Type B pancreatic cell (in vitro differentiated cells): Measurements from ENCODE around the gene SULT1C4. TPM values are rescaled to one million over a fixed set of nuclear protein-coding genes. Genes with fewer than 3 reads are reported as not detected.
A peak's percentile ranks its signal among the peaks of the same experiment; 100 is the strongest.

ENCODE experiments used
- DNase-seq: peaks from one replicate; pipeline ENCODE4 v3.0.0; 2021; ENCODE audit warnings: mixed read lengths; ENCODE audit not compliant: unreplicated experiment; ENCODE audit errors: extremely low spot score
- H3K27ac Mint-ChIP-seq: 2 replicates; pipeline ENCODE4 v1.8.0; 2021; ENCODE audit warnings: mild to moderate bottlenecking, mixed read lengths
- H3K27me3 Mint-ChIP-seq: 2 replicates; pipeline ENCODE4 v1.8.0; 2021; ENCODE audit warnings: mixed read lengths
- H3K36me3 Mint-ChIP-seq: 2 replicates; pipeline ENCODE4 v1.8.0; 2021; ENCODE audit warnings: mixed read lengths
- H3K4me1 Mint-ChIP-seq: one replicate; pipeline ENCODE4 v1.8.0; 2021; ENCODE audit warnings: mixed read lengths; ENCODE audit not compliant: unreplicated experiment
- H3K4me3 Mint-ChIP-seq: 2 replicates; pipeline ENCODE4 v1.8.0; 2021; ENCODE audit warnings: mild to moderate bottlenecking, mixed read lengths
- H3K9me3 Mint-ChIP-seq: 2 replicates; pipeline ENCODE4 v1.8.0; 2021; ENCODE audit warnings: mixed read lengths
- CTCF ChIP-seq: fragments of 200-600 bp; sonication (generic); conservative IDR thresholded peaks from 2 replicates; pipeline ENCODE4 v1.5.0; 2021; ENCODE audit warnings: antibody characterized with exemption, mild to moderate bottlenecking
- total RNA-seq: library from RNA; stranded (reverse); gene quantifications from 2 replicates; pipeline ENCODE4 v1.2.1, GENCODE V29; 2021; ENCODE audit warnings: low replicate concordance

Gene SULT1C4
- total RNA-seq, 1 donor from 2014 or later, result 27.5 TPM

- Mint-ChIP-seq H3K4me1 (peaks cover 3% of the 10 kb centered on the region), H3K27me3 (no peaks in the 10 kb centered on the region), H3K27ac (no peak overlapping the region), H3K9me3 (peaks cover 13% of the 10 kb centered on the region), H3K4me3 (no peak overlapping the region), H3K36me3 (peaks cover 27% of the 10 kb centered on the region)
- DNase-seq, result no peak
- TF ChIP-seq CTCF, result no peak
Measured at GRCh38 chr2:108392029-108392428, 14.3 kb downstream of the SULT1C4 start.

GRCh38 chr2:108393197-108393596 is 15.4 kb downstream of the SULT1C4 start:
- Mint-ChIP-seq H3K9me3 (peaks cover 17% of the 10 kb centered on the region), H3K4me1 (peaks cover 3% of the 10 kb centered on the region), H3K36me3 (peaks cover 21% of the 10 kb centered on the region), H3K27me3 (no peaks in the 10 kb centered on the region), H3K4me3 (no peak overlapping the region), H3K27ac (no peak overlapping the region)
- no peak for TF ChIP-seq CTCF
- no peak for DNase-seq

GRCh38 chr2:108395155-108395554 is 17.4 kb downstream of the SULT1C4 start:
- H3K27me3 Mint-ChIP-seq, result no peaks in the 10 kb centered on the region
- peaks cover 22% of the 10 kb centered on the region for H3K9me3 Mint-ChIP-seq
- TF ChIP-seq CTCF, result no peak
- H3K27ac Mint-ChIP-seq, result no peak overlapping the region
- peaks cover 13% of the 10 kb centered on the region for H3K36me3 Mint-ChIP-seq
- H3K4me3 Mint-ChIP-seq, result no peak overlapping the region
- DNase-seq, result no peak
- H3K4me1 Mint-ChIP-seq, result peaks cover 3% of the 10 kb centered on the region

- Mint-ChIP-seq H3K27ac (no peak overlapping the region), H3K4me1 (peaks cover 3% of the 10 kb centered on the region), H3K27me3 (no peaks in the 10 kb centered on the region), H3K4me3 (no peak overlapping the region), H3K9me3 (peaks cover 14% of the 10 kb centered on the region), H3K36me3 (peaks cover 10% of the 10 kb centered on the region)
- no peak for DNase-seq
- TF ChIP-seq CTCF, result peak; percentile 40
Measured at GRCh38 chr2:108396845-108397244, 19.1 kb downstream of the SULT1C4 start.

GRCh38 chr2:108399479-108399878 is 21.7 kb downstream of the SULT1C4 start:
- H3K9me3 Mint-ChIP-seq, result peaks cover 11% of the 10 kb centered on the region
- H3K4me3 Mint-ChIP-seq, result no peak overlapping the region
- peaks cover 7% of the 10 kb centered on the region for H3K36me3 Mint-ChIP-seq
- peaks cover 13% of the 10 kb centered on the region for H3K4me1 Mint-ChIP-seq
- DNase-seq, result no peak
- TF ChIP-seq CTCF, result no peak
- H3K27me3 Mint-ChIP-seq, result no peaks in the 10 kb centered on the region
- H3K27ac Mint-ChIP-seq, result no peak overlapping the region

GRCh38 chr2:108401800-108402199 is 24.0 kb downstream of the SULT1C4 start:
- Mint-ChIP-seq H3K27ac (no peak overlapping the region), H3K27me3 (no peaks in the 10 kb centered on the region), H3K9me3 (peaks cover 25% of the 10 kb centered on the region), H3K4me1 (peaks cover 12% of the 10 kb centered on the region), H3K4me3 (no peak overlapping the region), H3K36me3 (peaks cover 20% of the 10 kb centered on the region)
- no peak for DNase-seq
- TF ChIP-seq CTCF, result no peak
